Activated CD4-positive, alpha-beta T cell treated with anti-CD3 and anti-CD28 coated beads, Interleukin-2, amount 50 U/mL, for 48 hours (primary cell): ENCODE measurements around the gene EZR.

Experiments
- DNase-seq, 2 experiments: peaks; one replicate each; pipeline ENCODE4 v3.0.0-alpha.2; 2020

The EZR gene

GRCh38 chr6:158758941-158759479 lies 60.2 kb downstream of the EZR start:
- DNase-seq, result no peak

- no peak for DNase-seq
Observed at GRCh38 chr6:158758451-158758860, 60.7 kb downstream of the EZR start.

GRCh38 chr6:158757753-158758090 lies 61.4 kb downstream of the EZR start:
- DNase-seq, result no peak

DNA sequence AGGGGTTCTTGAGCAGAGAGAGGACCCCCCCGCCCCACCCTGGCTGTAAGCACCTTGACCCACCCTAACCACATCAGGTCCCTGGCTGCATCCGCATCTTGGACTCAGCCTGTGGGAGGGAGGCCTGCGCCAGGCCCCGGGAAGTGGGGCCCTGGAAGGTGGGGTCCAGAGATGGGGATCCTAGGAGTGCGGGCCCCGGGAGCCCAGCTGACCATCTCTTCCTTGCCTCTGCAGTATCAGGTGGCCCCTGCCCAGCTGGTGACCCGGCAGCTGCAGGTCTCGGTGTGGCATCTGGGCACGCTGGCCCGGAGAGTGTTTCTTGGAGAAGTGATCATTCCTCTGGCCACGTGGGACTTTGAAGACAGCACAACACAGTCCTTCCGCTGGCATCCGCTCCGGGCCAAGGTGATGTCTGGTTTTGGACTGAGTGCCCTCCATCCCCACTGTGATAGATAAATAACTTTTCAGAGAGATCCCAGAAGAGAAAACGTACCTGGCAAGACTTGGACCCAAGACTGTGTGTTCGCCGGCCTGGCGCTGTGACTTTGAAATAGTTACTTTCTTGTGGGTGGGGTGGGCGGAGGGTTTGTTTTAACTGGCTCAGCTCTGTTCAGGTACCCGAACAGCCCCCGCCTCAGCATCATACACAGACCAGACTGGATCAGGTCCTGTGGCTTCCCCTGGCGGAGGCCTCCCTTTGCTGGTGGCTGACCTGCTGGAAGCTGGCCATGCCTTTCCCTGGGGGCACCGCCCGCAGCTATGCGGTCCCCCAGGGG lies 62.0 kb downstream of the EZR start:
- no peak for DNase-seq

GRCh38 chr6:158756126-158756525 lies 63.0 kb downstream of the EZR start:
- no peak for DNase-seq

- no peak for DNase-seq
Observed at GRCh38 chr6:158755636-158756035, 63.5 kb downstream of the EZR start.

DNA sequence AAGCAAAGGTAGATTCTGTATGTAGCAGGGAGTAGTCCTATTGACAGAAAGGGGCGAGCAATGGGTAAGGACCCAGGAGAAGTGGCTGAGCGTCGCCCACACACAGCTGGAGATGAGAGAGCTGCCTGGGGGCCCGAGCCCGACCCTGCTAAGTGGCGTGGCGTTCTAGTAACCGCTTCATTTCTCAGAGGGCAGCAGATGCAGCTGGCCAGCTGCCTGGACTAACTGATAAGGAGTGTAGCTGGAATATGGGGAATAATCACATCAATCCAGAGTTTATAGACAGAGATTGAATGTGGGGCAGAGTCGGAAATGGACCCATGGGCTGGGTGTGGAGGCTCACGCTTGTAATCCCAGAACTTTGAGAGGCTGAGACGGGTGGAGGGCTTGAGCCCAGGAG lies 64.4 kb downstream of the EZR start:
- DNase-seq, result no peak

DNA sequence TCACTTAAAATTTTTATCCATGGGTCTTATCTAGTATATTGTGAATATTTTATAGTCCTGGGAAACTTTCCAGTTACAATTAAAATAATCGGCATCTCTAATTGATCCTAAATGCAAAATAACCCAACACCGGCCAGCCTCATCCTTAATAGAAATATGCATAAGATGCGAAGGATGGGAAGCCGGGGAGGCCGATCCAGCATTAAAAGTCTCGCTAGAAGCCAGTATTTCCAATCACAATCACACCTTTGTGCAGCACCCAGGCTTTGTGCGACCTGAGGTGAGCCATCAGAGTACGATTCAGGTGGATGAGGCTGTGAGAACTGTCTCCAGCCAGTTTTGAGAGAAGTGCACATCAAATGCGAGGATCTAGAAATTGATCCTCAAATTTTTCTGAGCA lies 65.4 kb downstream of the EZR start:
- DNase-seq, result no peak

- no peak for DNase-seq
Observed at GRCh38 chr6:158752613-158753012, 66.6 kb downstream of the EZR start.

DNA sequence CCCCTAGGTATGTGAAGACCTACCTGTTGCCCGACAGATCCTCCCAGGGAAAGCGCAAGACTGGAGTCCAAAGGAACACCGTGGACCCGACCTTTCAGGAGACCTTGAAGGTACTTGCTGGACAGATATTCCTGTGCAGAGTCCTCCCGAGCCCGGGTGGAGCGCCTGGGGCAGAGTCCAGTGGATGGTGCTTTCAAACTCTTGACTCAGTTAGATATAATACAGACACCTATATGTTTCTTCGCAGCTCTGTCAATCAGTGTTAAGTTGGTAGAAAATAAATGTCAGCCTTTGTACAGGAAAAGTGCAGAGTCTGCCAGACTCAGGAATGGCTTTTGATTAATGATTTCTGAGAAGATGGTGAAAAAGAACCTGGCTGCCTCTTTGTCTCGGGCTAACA lies 67.2 kb downstream of the EZR start:
- DNase-seq, result no peak

- no peak for DNase-seq
Observed at GRCh38 chr6:158751224-158751623, 67.9 kb downstream of the EZR start.

GRCh38 chr6:158744986-158745430 lies 74.2 kb downstream of the EZR start:
- no peak for DNase-seq

DNA sequence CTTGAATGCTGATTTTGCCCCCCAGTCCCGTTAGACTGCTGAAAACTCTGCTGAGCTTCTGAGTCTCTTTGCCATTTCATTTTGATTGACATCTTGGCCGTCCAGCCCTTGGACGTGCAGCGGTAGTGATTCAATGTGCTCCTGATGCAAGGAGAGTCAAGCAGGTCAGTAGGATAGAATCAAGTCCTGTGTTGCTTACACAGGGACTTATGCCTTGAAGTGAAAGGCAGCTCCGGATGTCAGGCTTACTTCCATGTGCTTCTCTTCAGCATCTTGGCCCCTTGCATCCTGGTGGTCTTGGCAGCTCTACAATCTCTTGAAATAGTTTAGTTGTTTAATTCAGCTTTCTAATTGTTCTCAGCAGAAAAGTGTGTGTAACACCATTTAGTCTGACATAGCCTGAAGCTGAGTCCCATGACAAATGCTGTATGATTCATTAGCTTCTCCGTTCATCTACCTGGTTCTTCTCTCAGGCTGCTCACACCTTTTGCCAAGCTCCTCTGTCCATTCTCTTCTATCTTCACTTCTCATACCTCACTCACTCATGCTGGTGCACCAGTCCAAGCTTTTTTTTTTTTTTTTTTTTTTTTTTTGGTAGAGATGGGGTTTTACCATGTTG lies 76.0 kb downstream of the EZR start:
- no peak for DNase-seq

- no peak for DNase-seq
Observed at GRCh38 chr6:158739673-158740072, 79.5 kb downstream of the EZR start.

GRCh38 chr6:158737710-158738615 lies 81.2 kb downstream of the EZR start:
- no peak for DNase-seq

GRCh38 chr6:158737082-158737709 lies 82.0 kb downstream of the EZR start:
- DNase-seq, result no peak

GRCh38 chr6:158735009-158735408 lies 84.2 kb downstream of the EZR start:
- DNase-seq, result no peak

GRCh38 chr6:158730541-158730907 lies 88.6 kb downstream of the EZR start:
- DNase-seq, result no peak

DNA sequence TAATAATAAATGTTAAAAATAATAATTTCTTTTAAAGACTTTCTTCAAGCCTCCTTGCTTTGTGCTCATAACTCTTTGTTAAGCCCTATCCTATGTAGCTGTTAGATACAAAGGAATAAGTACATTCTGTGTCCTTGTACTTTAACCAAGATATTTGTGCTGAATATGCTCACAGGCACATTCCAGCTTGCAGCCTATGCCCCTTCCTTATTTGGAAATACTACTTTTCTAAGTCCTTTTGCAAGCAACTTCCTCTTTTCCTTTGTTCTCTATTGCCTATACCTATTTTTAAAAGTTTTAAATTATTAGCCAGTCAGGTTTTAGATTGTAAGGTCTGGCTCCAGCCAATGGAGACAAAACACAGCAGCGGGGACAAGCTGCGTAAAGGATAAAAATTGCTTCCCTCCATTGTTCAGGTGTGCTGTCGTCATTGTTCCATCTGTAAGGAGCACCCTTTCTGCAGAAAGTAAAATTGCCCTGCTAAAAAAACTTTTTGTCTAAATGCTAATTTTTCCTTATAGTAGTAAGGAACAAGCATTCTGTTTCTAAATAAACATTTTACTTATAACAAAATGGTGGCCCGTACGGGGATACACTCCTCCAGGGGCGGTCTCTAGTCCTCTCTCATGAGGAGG lies 89.1 kb downstream of the EZR start:
- DNase-seq, result no peak

- DNase-seq, result no peak
Observed at GRCh38 chr6:158725704-158726103, 93.5 kb downstream of the EZR start.

- no peak for DNase-seq
Observed at GRCh38 chr6:158722176-158722729, 96.9 kb downstream of the EZR start.

DNA sequence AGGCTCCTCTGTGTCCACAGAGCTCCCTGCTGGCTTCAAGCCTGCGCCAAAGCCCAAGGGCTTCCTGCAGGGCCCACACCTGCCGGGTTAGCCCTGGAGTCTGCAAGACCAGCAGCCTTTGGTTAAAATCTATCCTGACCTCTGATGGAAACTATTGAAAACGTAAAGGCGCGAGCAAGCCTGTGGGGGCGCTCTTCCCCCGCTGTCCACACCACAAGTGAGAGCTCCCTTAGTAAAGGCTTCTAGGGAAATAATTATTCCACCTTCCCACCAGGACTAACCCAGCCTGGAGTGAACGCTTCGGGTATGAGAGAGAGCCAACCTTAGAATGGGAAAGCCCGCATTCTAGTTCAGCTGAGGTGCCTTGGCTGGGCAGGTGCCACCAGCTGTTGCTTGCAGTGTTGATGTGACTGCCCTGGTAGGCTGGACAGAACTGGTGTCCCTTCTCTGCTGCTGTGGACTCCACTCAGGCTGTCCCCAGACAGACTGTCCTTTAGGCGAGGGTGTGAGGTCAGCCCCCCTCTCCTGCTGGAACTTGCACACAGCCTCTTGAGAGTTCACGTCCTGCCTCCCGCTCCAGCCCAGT lies 100.6 kb downstream of the EZR start:
- no peak for DNase-seq
